Neuronal stem cell (in vitro differentiated cells): ENCODE data around the gene UVSSA.

Experiments
- DNase-seq: peaks from one replicate; pipeline ENCODE4 v3.0.0-alpha.2; 2013; ENCODE audit warnings: low spot score
- H2AFZ ChIP-seq: one replicate; pipeline ENCODE4 v1.6.1; 2013; ENCODE audit warnings: mild to moderate bottlenecking, low read length, inconsistent platforms
- H2AK5ac ChIP-seq: 2 replicates; pipeline ENCODE4 v1.6.1; 2013; ENCODE audit warnings: low read depth, mild to moderate bottlenecking, inconsistent platforms, low read length, moderate library complexity, mixed read lengths
- H2BK120ac ChIP-seq: 2 replicates; pipeline ENCODE4 v1.6.1; 2013; ENCODE audit warnings: low read depth, mild to moderate bottlenecking, inconsistent platforms, low read length, moderate library complexity, mixed read lengths
- H2BK12ac ChIP-seq: one replicate; pipeline ENCODE4 v1.6.1; 2013; ENCODE audit warnings: low read length, inconsistent platforms
- H2BK15ac ChIP-seq: 2 replicates; pipeline ENCODE4 v1.6.1; 2013; ENCODE audit warnings: mild to moderate bottlenecking, low read length, inconsistent platforms, mixed read lengths
- H2BK5ac ChIP-seq: one replicate; pipeline ENCODE4 v1.6.1; 2013; ENCODE audit warnings: inconsistent platforms, mild to moderate bottlenecking, low read length, moderate library complexity
- H3K14ac ChIP-seq: one replicate; pipeline ENCODE4 v1.6.1; 2013; ENCODE audit warnings: low read length, inconsistent platforms
- H3K18ac ChIP-seq: 2 replicates; pipeline ENCODE4 v1.6.1; 2013; ENCODE audit warnings: low read length, inconsistent platforms
- H3K23ac ChIP-seq: 2 replicates; pipeline ENCODE4 v1.6.1; 2013; ENCODE audit warnings: low read depth, mild to moderate bottlenecking, mixed read lengths, low read length, inconsistent platforms; ENCODE audit not compliant: poor library complexity
- H3K27ac ChIP-seq: replicated peaks from 3 replicates; pipeline ENCODE4 v1.5.1; 2013; ENCODE audit warnings: low read length, inconsistent platforms
- H3K27me3 ChIP-seq, 3 experiments: 2 replicates each; pipeline ENCODE4 v1.6.1; 2013; ENCODE audit warnings: low read length in 3 of 3, mild to moderate bottlenecking in 2 of 3, inconsistent platforms in 1 of 3, low read depth in 1 of 3, mixed read lengths in 1 of 3, moderate library complexity in 1 of 3; ENCODE audit not compliant: control insufficient read depth in 3 of 3, insufficient read depth in 3 of 3
- H3K36me3 ChIP-seq, 2 donors: replicated peaks in 1 of 2; 2 replicates each; pipeline ENCODE4 v1.6.1; 2013; ENCODE audit warnings: low read length in 2 of 2; ENCODE audit not compliant: control insufficient read depth in 2 of 2, insufficient read depth in 2 of 2
- H3K4ac ChIP-seq: 2 replicates; pipeline ENCODE4 v1.6.1; 2013; ENCODE audit warnings: inconsistent platforms, mild to moderate bottlenecking, low read length, moderate library complexity
- H3K4me1 ChIP-seq, 2 donors: 1 replicate in 1 of 2; 2 replicates in 1 of 2; pipeline ENCODE4 v1.6.1; 2013; ENCODE audit warnings: low read length in 2 of 2, low read depth in 1 of 2; ENCODE audit not compliant: control insufficient read depth in 2 of 2, insufficient read depth in 1 of 2
- H3K4me2 ChIP-seq: one replicate; pipeline ENCODE4 v1.6.1; 2013; ENCODE audit warnings: mild to moderate bottlenecking, low read length, inconsistent platforms; ENCODE audit not compliant: insufficient read depth, poor library complexity, severe bottlenecking
- H3K4me3 ChIP-seq, 2 donors: 2 replicates each; pipeline ENCODE4 v1.5.1; 2013; ENCODE audit warnings: low read length in 2 of 2, mild to moderate bottlenecking in 2 of 2, inconsistent platforms in 1 of 2, moderate library complexity in 1 of 2
- H3K79me1 ChIP-seq: one replicate; pipeline ENCODE4 v1.6.1; 2013; ENCODE audit warnings: low read depth, mild to moderate bottlenecking, inconsistent platforms, low read length, moderate library complexity
- H3K9ac ChIP-seq: one replicate; pipeline ENCODE4 v1.6.1; 2013; ENCODE audit warnings: mild to moderate bottlenecking, low read depth, low read length, inconsistent platforms; ENCODE audit not compliant: poor library complexity
- H3K9me3 ChIP-seq, 2 donors: replicated peaks in 1 of 2; 2 replicates each; pipeline versions ENCODE3 to v1.6.1; 2013; ENCODE audit warnings: low read length in 2 of 2, mild to moderate bottlenecking in 2 of 2, inconsistent platforms in 1 of 2, low read depth in 1 of 2, mixed read lengths in 1 of 2, moderate library complexity in 1 of 2; ENCODE audit not compliant: control insufficient read depth in 2 of 2, insufficient read depth in 1 of 2
- H4K8ac ChIP-seq: one replicate; pipeline ENCODE4 v1.6.1; 2013; ENCODE audit warnings: low read depth, mild to moderate bottlenecking, inconsistent platforms, low read length, moderate library complexity
- H4K91ac ChIP-seq: one replicate; pipeline ENCODE4 v1.6.1; 2013; ENCODE audit warnings: low read length, low read depth, mild to moderate bottlenecking, inconsistent platforms; ENCODE audit not compliant: poor library complexity
- WGBS, 2 donors: extraction: QIAGEN DNeasy Blood & Tissue Kit; methylation state at CpG; one replicate each; pipeline ENCODE4 v1.1.7; 2013; ENCODE audit warnings: missing lambda C conversion rate in 2 of 2, mixed read lengths in 1 of 2; ENCODE audit not compliant: insufficient read length in 2 of 2, insufficient replicate concordance in 1 of 2; ENCODE audit errors: extremely low coverage in 2 of 2; 5-methylcytosine and 5-hydroxymethylcytosine counted together

The UVSSA gene

GRCh38 chr4:1337951-1338751 lies 8.9 kb upstream of the UVSSA start:
- H2BK15ac ChIP-seq: no peak overlapping the region
- H2AFZ ChIP-seq: no peak overlapping the region
- H3K4ac ChIP-seq: no peak overlapping the region
- no peak overlapping the region for H2BK12ac ChIP-seq
- H3K4me1 ChIP-seq: no peaks in the 10 kb centered on the region
- H3K23ac ChIP-seq: peak overlapping the region; percentile 57
- H4K91ac ChIP-seq: no peak overlapping the region
- H3K9me3 ChIP-seq: peaks cover 0 to 11% of the 10 kb centered on the region in 2 donors
- no peak overlapping the region for H3K27ac ChIP-seq
- no peak overlapping the region for H3K4me2 ChIP-seq
- peaks cover 54 to 73% of the 10 kb centered on the region in 2 donors for H3K36me3 ChIP-seq
- peak overlapping the region; percentile 71 for H3K14ac ChIP-seq
- no peak overlapping the region for H2BK120ac ChIP-seq
- DNase-seq: no peak
- H3K27me3 ChIP-seq: no peaks in the 10 kb centered on the region
- H3K9ac ChIP-seq: peak overlapping the region; percentile 60
- no peak overlapping the region for H2AK5ac ChIP-seq
- H4K8ac ChIP-seq: no peak overlapping the region
- H2BK5ac ChIP-seq: peak overlapping the region; percentile 75
- H3K18ac ChIP-seq: no peak overlapping the region
- H3K79me1 ChIP-seq: peaks cover 9% of the 10 kb centered on the region
- WGBS, 2 donors: no CpG with 5 or more reads among the region's 41 CpGs
- H3K4me3 ChIP-seq: no peak overlapping the region

DNA sequence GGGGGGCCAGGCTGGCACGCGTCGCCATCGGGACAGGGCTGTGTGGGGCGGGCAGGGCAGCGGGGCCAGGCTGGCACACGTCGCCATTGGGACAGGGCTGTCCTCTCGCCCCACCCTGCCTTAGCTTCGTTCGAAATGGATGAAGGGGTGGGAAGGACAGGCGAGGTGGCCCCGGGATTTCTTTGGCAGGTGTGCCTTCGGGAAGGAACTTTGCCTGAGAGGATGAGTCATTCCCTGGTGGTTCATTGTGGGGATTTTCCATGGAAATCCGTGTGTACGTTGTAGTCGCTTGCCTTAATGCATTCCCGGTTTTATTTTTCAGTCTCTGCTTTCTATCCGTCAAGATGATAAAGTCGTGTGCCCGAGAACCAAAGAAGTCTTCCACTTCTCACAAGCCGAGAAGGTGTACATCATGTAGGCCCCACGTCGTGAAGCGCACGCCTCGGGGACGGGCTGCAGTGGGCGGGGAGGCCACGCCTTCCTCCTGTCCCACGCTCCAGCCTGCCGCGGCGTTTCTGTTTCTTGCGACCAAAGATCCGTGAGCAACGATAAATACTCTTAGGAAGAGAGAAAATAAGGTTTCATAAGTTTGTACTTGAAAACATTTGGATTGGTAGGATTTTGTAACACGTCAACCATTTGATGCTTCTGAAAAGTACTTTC lies 8.1 kb upstream of the UVSSA start:
- Histone ChIP-seq H3K27me3 (no peaks in the 10 kb centered on the region), H3K18ac (no peak overlapping the region), H3K23ac (no peak overlapping the region), H2BK120ac (no peak overlapping the region), H2AK5ac (no peak overlapping the region), H2BK5ac (peak overlapping the region; percentile 75), H3K27ac (no peak overlapping the region), H3K14ac (peak overlapping the region; percentile 71), H3K79me1 (peaks cover 9% of the 10 kb centered on the region), H2BK12ac (no peak overlapping the region), H2BK15ac (no peak overlapping the region), H3K9me3 (peaks cover 0 to 11% of the 10 kb centered on the region in 2 donors), H3K4me2 (no peak overlapping the region), H3K9ac (peak overlapping the region; percentile 60), H3K4me3 (no peak overlapping the region), H3K4me1 (no peaks in the 10 kb centered on the region), H3K36me3 (peaks cover 54 to 70% of the 10 kb centered on the region in 2 donors), H4K8ac (no peak overlapping the region), H2AFZ (no peak overlapping the region), H4K91ac (no peak overlapping the region), H3K4ac (no peak overlapping the region)
- no CpG with 5 or more reads among the region's 38 CpGs for WGBS, 2 donors
- no peak for DNase-seq

- H3K9me3 ChIP-seq: peaks cover 0 to 10% of the 10 kb centered on the region in 2 donors
- H2AFZ ChIP-seq: no peak overlapping the region
- H3K23ac ChIP-seq: peak overlapping the region; percentile 85
- no peak overlapping the region for H3K4me2 ChIP-seq
- no peaks in the 10 kb centered on the region for H3K4me1 ChIP-seq
- no CpG with 5 or more reads among the region's 38 CpGs for WGBS, 2 donors
- peaks cover 51 to 66% of the 10 kb centered on the region in 2 donors for H3K36me3 ChIP-seq
- peaks cover 9% of the 10 kb centered on the region for H3K79me1 ChIP-seq
- no peak overlapping the region for H2BK5ac ChIP-seq
- H3K27me3 ChIP-seq: no peaks in the 10 kb centered on the region
- no peak overlapping the region for H2AK5ac ChIP-seq
- H2BK120ac ChIP-seq: no peak overlapping the region
- no peak overlapping the region for H4K91ac ChIP-seq
- H3K14ac ChIP-seq: no peak overlapping the region
- no peak overlapping the region for H3K18ac ChIP-seq
- no peak overlapping the region for H3K4ac ChIP-seq
- H2BK12ac ChIP-seq: no peak overlapping the region
- no peak overlapping the region for H3K9ac ChIP-seq
- H3K4me3 ChIP-seq: no peak overlapping the region
- no peak overlapping the region for H3K27ac ChIP-seq
- H4K8ac ChIP-seq: no peak overlapping the region
- DNase-seq: no peak
- H2BK15ac ChIP-seq: no peak overlapping the region
These were observed 7.5 kb upstream of the UVSSA start for GRCh38 chr4:1339489-1339888.

- Histone ChIP-seq H3K9me3 (peaks cover 0 to 8% of the 10 kb centered on the region in 2 donors), H3K27me3 (no peaks in the 10 kb centered on the region), H3K18ac (no peak overlapping the region), H2BK12ac (peak overlapping the region; percentile 52), H3K4me1 (no peaks in the 10 kb centered on the region), H3K4me3 (peak overlapping the region in 1 of 2 donors; percentile 11), H3K27ac (no peak overlapping the region), H2BK5ac (no peak overlapping the region), H2AK5ac (no peak overlapping the region), H3K14ac (no peak overlapping the region), H2AFZ (no peak overlapping the region), H3K23ac (no peak overlapping the region), H3K36me3 (peaks cover 44 to 64% of the 10 kb centered on the region in 2 donors), H3K79me1 (peaks cover 12% of the 10 kb centered on the region), H4K91ac (no peak overlapping the region), H4K8ac (peak overlapping the region; percentile 78), H2BK120ac (no peak overlapping the region), H3K4ac (no peak overlapping the region), H3K9ac (no peak overlapping the region), H2BK15ac (no peak overlapping the region), H3K4me2 (no peak overlapping the region)
- no CpG with 5 or more reads among the region's 29 CpGs for WGBS, 2 donors
- DNase-seq: no peak
These were observed 6.7 kb upstream of the UVSSA start for GRCh38 chr4:1340181-1340747.
